ENCODE measurements around the gene DCP1A. TPM values are rescaled to one million over a fixed set of nuclear protein-coding genes. Genes with fewer than 3 reads are reported as not detected.
"Not testable (repeated sequence)": the region's sequence is repeated elsewhere in the genome, so short reads cannot be mapped to it uniquely, and the experiment has no call there.

DCP1A gene
- total RNA-seq, 2 experiments from 2014 or later = 29.9 to 32.0 TPM

DNA sequence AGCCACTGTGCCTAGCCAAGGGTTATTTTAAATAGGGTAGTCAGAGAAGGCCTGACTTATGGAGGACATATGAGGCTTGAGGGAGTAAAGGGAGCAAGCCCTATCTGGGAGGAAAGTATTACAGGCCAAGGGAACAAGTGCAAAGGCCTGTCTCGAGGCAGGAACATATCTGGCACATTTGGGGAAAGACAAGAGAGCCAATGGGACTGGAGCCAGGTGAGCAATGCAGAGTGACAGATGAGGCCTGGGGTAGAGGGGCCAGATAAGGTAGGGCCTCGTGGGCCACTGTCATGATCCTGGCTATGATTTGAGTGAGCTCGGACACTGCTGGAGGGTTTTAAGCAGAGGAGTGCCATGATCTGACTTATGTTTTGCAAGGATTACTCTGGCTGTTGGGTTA lies 43.8 kb downstream of the DCP1A start:
- H3K27me3 Mint-ChIP-seq = no peaks in the 10 kb centered on the region
- no peaks in the 10 kb centered on the region for H3K4me1 Mint-ChIP-seq (ENCODE audit: low read depth)
- intact Hi-C loops (cut with micrococcal nuclease) = no loop called here
- DNase-seq (no peak), ATAC-seq (no peak)
- CTCF ChIA-PET = interaction anchor here (1.6 kb wide), 1 partner anchor 16 kb away, joined by 4 read pairs; no protein-coding TSS in a partner anchor
- peak overlapping the region; percentile 8 for H3K27ac Mint-ChIP-seq
- POLR2A ChIA-PET = no interaction called here
- H3K36me3 Mint-ChIP-seq (ENCODE audit: low read depth) = peaks cover 19% of the 10 kb centered on the region
- no peak overlapping the region for H3K4me3 Mint-ChIP-seq
- no peaks in the 10 kb centered on the region for H3K9me3 Mint-ChIP-seq
- TF ChIP-seq, protein P1, sequence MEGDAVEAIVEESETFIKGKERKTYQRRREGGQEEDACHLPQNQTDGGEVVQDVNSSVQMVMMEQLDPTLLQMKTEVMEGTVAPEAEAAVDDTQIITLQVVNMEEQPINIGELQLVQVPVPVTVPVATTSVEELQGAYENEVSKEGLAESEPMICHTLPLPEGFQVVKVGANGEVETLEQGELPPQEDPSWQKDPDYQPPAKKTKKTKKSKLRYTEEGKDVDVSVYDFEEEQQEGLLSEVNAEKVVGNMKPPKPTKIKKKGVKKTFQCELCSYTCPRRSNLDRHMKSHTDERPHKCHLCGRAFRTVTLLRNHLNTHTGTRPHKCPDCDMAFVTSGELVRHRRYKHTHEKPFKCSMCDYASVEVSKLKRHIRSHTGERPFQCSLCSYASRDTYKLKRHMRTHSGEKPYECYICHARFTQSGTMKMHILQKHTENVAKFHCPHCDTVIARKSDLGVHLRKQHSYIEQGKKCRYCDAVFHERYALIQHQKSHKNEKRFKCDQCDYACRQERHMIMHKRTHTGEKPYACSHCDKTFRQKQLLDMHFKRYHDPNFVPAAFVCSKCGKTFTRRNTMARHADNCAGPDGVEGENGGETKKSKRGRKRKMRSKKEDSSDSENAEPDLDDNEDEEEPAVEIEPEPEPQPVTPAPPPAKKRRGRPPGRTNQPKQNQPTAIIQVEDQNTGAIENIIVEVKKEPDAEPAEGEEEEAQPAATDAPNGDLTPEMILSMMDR (IDR thresholded peaks at IDR 0.05) = no peak

DNA sequence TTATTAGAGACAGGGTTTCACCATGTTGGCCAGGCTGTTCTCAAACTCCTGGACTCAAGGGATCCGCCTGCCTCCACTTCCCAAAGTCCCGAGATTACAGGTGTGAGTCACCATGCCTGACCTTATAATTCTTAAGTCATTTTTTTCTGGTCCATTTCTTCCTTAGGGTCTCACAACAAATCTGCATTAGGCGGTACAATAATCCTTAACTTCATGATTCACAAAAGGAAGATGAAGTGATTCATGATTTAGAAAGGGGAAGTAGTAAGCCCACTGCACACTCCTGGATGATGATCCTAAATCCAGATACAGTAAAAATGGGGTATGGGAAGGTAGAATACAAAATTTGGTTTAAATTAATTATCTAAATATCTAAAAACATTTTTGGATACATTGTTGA lies 46.5 kb downstream of the DCP1A start:
- H3K9me3 Mint-ChIP-seq = no peaks in the 10 kb centered on the region
- H3K4me1 Mint-ChIP-seq (ENCODE audit: low read depth) = no peaks in the 10 kb centered on the region
- CTCF ChIA-PET = interaction anchor here (1.0 to 1.5 kb wide), 2 partner anchors 30 to 39 kb away, joined by 3 to 5 read pairs; no protein-coding TSS in a partner anchor
- DNase-seq (no peak), ATAC-seq (no peak)
- H3K27me3 Mint-ChIP-seq = no peaks in the 10 kb centered on the region
- H3K27ac Mint-ChIP-seq = no peak overlapping the region
- H3K36me3 Mint-ChIP-seq (ENCODE audit: low read depth) = peaks cover 16% of the 10 kb centered on the region
- POLR2A ChIA-PET = no interaction called here
- intact Hi-C loops (cut with micrococcal nuclease) = no loop called here
- H3K4me3 Mint-ChIP-seq = no peak overlapping the region
- TF ChIP-seq, protein P1 (IDR thresholded peaks at IDR 0.05) = no peak

DNA sequence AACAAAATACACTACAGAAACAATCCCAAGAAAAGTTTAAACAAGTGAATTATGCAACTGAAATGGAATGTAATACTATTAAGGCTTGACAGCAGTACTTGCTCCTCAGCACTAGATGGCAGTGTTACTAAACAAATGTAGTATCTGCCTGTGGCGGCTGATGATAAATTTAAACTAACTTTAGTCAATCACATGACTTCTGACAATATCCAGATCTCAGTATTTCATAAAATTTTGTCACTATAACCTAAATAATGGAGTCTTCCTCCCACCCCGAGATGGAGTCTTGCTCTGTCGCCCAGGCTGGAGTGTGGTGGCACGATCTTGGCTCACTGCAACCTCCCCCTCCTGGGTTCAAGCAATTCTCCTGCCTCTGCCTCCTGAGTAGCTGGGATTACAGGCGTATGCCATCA lies 47.7 kb downstream of the DCP1A start:
- POLR2A ChIA-PET; H3K27ac Mint-ChIP-seq; H3K4me3 Mint-ChIP-seq; H3K27me3 Mint-ChIP-seq; H3K9me3 Mint-ChIP-seq; H3K4me1 Mint-ChIP-seq (ENCODE audit: low read depth): not testable (repeated sequence)
- DNase-seq = peak; percentile 12
- TF ChIP-seq, protein P1 (IDR thresholded peaks at IDR 0.05) = peak; percentile 87
- peaks cover 16% of the 10 kb centered on the region for H3K36me3 Mint-ChIP-seq (ENCODE audit: low read depth)
- intact Hi-C loops (cut with micrococcal nuclease) = loop anchor here (5.0 kb wide), 1 partner anchor 193 kb away; the partner anchor contains the start of gene CACNA1D
- CTCF ChIA-PET = interaction anchor here (0.8 to 1.8 kb wide), 13 partner anchors 10 to 410 kb away, joined by 3 to 7 read pairs (median 5); no protein-coding TSS in a partner anchor
- ATAC-seq = peak; percentile 83

DNA sequence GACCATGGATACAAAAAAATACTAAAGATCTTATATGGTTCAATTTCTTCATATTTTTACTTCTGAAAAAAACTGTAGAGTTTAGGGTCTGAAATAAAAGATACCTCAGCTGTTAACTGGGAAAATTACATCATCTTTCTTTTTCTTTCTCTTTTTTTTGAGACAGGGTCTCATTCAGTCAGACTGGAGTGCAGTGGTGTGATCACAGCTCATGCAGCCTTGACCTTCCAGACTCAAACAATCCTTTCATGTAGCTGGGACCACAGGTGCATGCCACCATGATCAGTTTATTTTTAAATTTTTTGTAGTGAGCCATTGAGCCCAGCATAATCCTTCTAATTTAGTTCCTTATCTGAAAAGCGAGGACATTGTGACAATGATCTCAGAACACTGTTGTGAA lies 51.9 kb downstream of the DCP1A start:
- Mint-ChIP-seq H3K36me3 (ENCODE audit: low read depth) (peaks cover 8% of the 10 kb centered on the region), H3K9me3 (no peaks in the 10 kb centered on the region), H3K4me1 (ENCODE audit: low read depth) (no peaks in the 10 kb centered on the region), H3K4me3 (no peak overlapping the region), H3K27ac (no peak overlapping the region), H3K27me3 (no peaks in the 10 kb centered on the region)
- intact Hi-C loops (cut with micrococcal nuclease) = loop anchor here (5.0 kb wide), 1 partner anchor 197 kb away; the partner anchor contains the start of gene CACNA1D
- no peak for DNase-seq
- CTCF ChIA-PET = interaction anchor here (1.4 kb wide), 2 partner anchors 10 to 20 kb away, joined by 3 to 4 read pairs; no protein-coding TSS in a partner anchor
- POLR2A ChIA-PET = interaction anchor here (0.6 kb wide), 1 partner anchor 41 kb away, joined by 4 read pairs; no protein-coding TSS in a partner anchor
- ATAC-seq = no peak
- TF ChIP-seq, protein P1 (IDR thresholded peaks at IDR 0.05) = no peak

DNA sequence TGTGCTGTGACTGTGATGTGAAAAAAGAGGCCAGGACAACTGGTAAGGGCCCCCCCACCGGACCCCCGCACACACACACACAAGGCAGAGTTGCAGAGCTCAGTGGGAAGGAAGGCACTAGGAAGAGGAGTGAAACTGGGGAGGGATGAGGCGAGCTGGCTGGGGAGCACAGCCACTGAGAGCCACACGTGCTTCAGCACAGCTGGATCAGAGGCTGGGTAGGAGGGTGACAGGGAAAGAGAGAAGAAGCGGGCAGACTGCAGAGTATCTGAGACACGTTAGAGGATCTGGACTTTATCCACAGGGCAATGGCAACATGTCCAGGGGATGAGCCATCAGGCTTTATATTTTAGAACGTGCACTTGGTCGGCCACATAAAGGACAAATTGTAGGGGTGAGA lies 53.5 kb downstream of the DCP1A start:
- DNase-seq (no peak), ATAC-seq (no peak)
- Mint-ChIP-seq H3K27ac (peak overlapping the region; percentile 4), H3K36me3 (ENCODE audit: low read depth) (peaks cover 5% of the 10 kb centered on the region), H3K4me1 (ENCODE audit: low read depth) (no peaks in the 10 kb centered on the region), H3K4me3 (no peak overlapping the region), H3K27me3 (no peaks in the 10 kb centered on the region), H3K9me3 (no peaks in the 10 kb centered on the region)
- ChIA-PET CTCF (no interaction called here), POLR2A (no interaction called here)
- intact Hi-C loops (cut with micrococcal nuclease) = no loop called here
- TF ChIP-seq, protein P1 (IDR thresholded peaks at IDR 0.05) = no peak
